Frontal cortex (tissue), 4 donors: ENCODE measurements around the gene HNRNPM. TPM values are rescaled to one million over a fixed set of nuclear protein-coding genes. Genes with fewer than 3 reads are reported as not detected.

Experiments
- DNase-seq, 2 donors: peaks; one replicate each; pipeline ENCODE4 v3.0.0; 2012; ENCODE audit warnings: low spot score in 2 of 2
- FAIRE-seq: peaks from 2 replicates; lab custom pipeline; 2012; peaks lifted over from hg19 to GRCh38; lab: Jason Lieb, UNC
- total RNA-seq: library from RNA; depleted of rRNA; stranded (reverse); fragments of >200 nt; gene quantifications from one replicate; pipeline ENCODE4 v1.2.3, GENCODE V29; 2014
- donor health status: control.
- donor health status: control.
- donor health status: control.

HNRNPM gene
- total RNA-seq, 1 donor from 2014 or later: 66.4 TPM

DNA sequence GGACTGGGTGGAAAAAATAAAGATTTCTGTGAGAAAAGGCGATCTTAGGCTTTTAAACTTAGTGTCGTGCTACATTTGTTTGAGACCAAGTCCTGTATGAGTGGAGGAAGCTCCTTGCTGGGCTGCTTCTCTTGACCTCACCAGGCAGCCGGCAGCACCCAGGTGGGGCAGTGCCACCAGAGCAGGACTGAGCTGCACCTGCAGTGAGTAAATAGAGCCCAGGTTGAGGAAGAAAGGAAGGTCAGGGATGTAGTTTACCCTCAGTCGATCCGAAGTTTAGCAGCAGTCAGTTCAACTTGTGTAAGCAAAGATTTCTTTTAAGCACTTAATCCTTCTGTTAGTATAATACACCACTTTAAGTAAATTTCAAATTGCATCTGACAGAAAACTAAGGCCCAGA lies 13.6 kb downstream of the HNRNPM start:
- DNase-seq: no peak
- FAIRE-seq: no peak

DNA sequence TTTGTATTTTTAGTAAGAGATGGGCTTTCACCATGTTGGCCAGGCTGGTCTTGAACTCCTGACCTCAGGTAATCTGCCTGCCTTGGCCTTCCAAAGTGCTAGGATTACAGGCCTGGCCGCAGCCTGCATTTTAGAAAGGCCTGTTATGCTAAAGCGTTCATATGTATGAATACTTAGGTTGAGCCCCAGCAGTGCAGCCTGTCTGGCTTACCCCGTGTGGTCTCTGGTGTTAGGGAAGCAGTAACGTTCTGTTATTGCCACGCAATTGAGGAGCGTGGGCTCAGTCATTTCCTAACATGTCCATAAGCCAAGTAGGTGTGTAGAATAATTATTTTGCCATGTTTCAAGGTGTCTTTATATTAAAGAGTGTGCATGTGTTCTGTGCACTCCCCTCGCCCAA lies 14.3 kb downstream of the HNRNPM start:
- no peak for FAIRE-seq
- DNase-seq: no peak

DNA sequence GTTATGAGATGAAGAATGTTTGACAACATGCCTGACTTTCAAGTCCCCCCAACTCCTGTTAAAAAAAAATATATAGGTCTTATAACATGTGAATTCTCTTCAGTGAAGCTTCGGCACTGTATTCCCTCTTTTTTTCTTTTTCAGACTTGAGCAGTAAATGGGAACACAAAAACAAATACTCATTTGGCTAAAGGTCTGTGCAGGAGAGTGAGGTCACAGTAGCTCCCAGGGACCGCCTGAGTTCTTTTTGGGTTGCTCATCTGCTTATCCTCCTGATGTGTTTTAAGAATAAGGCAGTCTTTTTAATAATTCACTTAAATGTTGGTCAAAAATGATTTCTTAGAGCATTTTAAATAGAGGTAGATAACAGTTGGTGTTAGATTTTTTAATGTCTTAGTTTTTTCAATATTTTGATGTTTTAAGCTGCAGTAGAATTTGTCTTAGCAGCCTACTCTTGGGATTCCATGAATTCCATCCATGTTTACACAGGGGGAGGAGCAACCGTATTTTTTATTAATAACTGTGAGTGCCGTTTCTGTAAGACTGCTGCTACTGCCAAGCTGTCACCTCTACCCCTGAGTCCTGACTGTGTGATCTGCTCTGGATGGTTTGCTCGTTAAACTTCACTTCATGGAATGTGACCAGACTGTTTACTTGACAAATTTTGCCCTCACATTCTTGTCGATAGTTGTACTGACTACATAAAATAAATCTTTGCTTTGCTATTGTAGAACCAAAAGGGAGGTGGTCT lies 14.9 kb downstream of the HNRNPM start:
- FAIRE-seq (no peak), DNase-seq (no peak)

DNA sequence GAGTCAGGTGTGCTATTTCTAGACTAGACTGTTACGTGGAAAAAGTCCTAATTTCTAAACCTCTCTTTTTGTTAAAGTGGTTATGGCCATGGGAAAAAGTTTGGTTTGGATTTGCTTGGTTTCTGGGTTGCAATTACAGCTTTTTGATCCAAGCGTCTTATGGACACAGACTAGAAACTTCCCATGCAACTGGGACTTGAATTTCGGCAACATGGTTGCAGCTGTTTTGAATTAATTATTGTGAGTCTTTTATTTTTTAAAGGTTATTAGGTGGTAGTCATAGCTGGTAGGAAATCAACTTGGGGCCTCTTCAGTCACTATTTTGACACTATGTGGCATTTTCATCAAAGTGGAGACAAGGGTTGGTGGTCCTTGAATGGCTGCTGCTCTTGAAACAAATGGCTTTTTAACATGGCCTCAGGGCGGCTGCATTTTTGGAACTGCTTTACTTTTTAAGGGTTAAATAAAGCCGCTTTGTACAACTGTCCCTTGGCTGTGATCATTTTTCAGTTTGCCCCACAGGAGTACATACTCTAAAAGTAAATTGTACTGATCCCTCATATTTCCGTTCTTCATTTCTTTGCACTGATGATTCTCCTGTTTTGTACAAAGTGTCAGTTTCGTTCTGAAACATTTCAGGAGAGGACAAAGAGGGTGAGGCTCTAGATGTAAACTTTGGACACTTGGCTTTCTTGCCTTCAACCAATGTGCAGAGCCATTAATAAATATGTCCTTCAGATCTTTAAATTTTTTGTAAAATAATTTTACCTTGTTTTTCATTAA lies 15.9 kb downstream of the HNRNPM start:
- FAIRE-seq: no peak
- no peak for DNase-seq

DNA sequence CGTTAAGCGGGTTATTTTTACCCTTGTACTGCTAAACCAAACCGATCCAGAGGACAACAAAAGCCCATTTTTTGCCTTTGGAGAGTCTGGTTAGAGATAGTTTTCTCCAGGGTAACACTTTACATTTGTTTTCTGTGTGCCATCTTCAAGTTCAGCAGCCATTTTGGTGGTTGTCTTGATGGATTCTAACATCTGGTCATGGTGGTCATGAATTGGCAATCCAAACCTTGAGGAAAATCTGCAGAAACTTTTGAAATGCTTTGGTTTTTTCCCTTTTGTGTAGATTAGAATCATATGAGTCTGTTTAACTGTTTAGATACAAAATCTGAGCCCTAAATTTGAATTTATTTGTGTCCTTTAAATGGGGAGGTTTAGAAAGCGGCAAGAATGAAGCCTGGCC lies 16.6 kb downstream of the HNRNPM start:
- FAIRE-seq: no peak

DNA sequence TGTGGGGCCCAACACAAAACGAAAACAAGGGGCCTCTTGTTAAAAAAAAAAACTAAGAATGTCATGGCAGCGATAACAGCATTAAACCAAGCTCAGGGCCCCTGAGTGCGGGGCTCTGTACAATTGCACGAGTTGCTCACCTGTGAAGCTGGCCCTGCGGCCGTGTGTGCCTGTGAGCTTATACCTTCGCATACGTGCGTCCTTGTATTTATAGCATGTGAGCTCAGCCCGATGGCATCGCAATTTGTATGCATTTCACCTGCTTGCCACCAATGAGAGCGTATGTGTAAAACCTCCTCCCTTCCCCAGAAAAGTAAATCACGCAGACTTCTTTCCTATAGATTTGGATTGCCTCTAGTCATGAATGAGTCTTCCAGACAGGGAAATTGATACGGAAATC lies 17.1 kb downstream of the HNRNPM start:
- DNase-seq (no peak), FAIRE-seq (no peak)

More for the DNA sequence above, 16.6 kb downstream of the HNRNPM start:
- no peak for DNase-seq

DNA sequence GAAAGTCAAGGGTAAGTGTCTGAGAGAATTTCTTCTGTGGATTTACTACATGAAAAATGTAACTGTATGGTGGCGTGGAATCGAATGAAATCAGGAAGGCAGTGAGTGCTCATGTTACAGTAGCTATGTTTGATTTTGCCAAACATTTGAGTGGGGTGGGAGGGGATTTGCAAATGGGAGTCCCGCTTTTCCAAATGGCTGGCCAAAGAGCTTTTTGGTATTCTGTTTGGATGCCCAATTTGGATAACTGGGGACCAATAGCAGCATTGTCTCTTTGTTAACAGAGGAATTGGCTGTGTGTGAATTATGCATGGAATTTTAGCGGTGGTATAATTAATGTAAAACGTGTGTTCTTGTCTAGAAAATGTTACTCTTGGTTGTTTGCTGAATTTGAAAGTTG lies 17.8 kb downstream of the HNRNPM start:
- no peak for DNase-seq

DNA sequence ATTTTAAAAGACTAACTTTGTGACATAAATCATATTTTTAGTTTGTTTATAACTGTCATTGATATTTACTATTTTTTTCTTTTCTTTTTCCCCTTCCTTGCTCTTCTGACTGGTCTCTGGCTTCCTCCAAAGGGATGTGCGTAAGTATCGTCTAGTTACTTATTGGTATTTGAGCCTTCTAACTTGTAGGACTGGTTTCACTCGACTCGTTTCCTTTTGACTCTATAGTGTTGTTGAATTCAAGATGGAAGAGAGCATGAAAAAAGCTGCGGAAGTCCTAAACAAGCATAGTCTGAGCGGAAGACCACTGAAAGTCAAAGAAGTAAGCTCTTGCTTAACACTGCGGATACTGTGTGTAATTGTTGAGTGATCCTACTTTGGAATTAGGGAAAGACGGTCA lies 18.6 kb downstream of the HNRNPM start:
- no peak for FAIRE-seq
- DNase-seq: no peak

More for the DNA sequence above, 17.8 kb downstream of the HNRNPM start:
- no peak for FAIRE-seq

DNA sequence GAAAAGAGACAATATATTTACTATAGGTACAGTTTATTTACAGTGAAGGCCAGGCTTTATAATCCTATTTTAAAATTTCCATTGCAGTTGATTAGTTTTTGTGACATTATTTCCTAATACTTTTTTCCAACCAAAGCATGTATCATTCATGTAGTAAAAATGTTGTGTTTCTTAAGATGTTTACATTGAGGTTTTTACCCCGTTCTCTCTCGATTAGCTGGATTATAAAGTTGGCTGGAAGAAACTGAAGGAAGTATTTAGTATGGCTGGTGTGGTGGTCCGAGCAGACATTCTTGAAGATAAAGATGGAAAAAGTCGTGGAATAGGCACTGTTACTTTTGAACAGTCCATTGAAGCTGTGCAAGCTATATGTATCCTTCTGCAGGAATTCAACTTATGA lies 21.2 kb downstream of the HNRNPM start:
- DNase-seq (no peak), FAIRE-seq (no peak)

DNA sequence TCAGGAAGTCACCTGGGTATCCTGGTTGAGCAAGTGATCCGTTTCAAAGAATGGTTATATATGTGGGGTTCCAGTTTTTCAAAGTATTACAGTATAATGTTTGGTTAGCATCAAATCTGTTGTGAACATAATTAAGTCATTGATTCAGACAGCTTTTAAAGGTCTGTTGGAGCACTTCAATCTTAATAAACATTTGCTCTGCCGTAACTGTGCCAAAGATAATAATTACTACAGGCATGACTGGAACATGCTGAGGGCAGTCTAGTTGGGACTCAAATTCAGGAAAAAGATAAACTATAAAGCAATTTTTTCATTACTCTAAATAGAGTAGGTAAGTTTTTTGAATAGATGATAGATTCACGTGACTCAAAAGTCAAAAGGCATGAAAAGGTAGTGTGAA lies 23.3 kb downstream of the HNRNPM start:
- FAIRE-seq (no peak), DNase-seq (no peak)

DNA sequence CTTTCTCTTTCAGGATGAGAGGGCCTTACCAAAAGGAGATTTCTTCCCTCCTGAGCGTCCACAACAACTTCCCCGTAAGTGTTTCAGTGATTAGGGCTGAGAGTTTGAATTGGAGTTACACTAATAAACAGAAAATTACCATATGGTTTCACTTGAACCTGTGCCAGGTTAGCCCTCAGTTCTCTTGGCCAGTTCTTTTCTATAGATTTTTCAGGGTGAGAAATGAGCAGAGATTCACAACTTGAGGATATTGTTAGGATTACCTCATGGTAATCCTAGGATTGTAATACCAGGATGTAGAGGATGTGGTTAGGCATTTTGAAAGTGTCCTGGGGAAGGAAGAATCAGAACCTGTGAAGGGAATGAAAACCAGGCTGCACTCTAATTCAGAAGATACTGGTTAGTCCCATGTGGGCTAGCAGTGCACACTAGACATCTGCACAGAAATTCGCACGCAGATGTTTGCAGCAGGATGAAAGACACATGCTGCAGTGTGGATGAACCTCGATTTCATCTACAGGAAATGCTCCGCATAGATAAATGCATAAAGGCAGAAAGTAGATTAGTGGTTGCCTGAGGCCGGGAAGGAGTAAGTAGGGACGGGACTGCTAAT lies 24.1 kb downstream of the HNRNPM start:
- FAIRE-seq (no peak), DNase-seq (no peak)

DNA sequence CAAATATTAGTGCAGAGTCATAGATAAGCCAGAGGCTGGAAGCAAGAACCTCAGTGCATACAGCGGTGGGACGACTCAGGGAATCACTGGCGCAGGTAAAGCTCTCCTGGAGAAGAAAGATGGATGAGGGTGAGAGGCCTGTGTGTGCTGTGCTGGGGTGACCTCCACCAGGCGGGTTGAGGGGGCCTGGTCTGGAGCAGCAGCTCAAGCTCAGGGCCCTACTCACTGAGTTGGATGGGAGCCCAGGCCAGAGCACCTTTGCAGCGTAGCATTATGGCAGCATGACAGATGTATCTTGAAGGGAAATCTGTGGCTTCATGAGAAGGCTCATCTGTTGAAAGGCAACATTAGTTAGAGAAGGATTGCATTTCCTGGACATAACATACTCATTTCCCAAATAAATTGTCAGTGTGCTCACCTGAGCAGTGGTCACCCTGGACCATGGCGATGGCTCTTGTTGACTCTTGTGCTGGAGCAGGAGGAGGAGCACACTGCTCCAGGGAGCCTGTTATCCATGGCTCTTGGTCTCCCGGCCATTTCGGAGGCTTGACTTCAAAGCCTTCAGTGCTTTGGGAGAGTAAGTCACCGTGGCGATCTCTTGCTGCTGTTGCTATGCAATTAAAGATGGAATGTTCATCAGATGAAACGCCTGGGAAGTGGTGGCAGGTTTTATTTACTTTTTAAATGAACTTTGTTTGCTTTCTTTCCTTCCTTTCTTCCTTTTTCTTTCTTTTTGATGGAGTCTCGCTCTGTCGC lies 25.0 kb downstream of the HNRNPM start:
- DNase-seq: no peak

DNA sequence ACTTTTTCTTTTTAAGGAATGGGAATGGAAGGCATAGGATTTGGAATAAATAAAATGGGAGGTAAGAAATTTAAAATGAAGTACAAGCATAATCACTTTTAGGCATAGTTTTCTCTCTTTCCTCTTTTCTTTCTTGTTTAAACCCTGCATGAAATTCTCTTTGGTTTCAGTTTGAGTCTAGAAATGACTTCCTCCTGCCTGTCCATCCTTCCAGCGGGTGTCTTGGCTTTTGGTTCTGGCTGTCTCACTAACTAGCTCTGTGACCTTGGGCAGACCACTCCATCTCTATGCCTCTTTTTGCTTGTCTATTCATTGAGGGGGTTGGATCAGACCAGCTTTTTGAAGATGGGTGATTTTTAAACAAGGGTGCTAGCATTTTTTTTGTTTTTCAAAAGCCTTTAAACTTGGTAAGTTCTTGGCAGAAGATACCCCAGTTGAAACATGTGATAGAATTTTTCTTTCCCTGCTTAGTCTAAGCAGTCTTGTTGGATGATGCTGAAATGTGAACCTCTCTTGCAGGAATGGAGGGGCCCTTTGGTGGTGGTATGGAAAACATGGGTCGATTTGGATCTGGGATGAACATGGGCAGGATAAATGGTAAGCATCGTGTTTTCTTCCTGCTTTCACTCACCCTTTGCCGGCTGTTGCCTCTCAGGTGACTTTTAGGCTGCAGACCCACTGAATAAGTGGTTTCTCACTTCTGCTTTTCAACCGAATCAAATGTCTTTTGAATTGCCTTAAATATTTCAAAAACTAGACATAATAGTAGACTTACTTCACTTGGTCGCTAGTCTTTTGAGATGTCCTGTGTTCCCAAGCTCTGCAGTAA lies 29.1 kb downstream of the HNRNPM start:
- DNase-seq (no peak), FAIRE-seq (no peak)

More for the DNA sequence above, 25.0 kb downstream of the HNRNPM start:
- FAIRE-seq: no peak

DNA sequence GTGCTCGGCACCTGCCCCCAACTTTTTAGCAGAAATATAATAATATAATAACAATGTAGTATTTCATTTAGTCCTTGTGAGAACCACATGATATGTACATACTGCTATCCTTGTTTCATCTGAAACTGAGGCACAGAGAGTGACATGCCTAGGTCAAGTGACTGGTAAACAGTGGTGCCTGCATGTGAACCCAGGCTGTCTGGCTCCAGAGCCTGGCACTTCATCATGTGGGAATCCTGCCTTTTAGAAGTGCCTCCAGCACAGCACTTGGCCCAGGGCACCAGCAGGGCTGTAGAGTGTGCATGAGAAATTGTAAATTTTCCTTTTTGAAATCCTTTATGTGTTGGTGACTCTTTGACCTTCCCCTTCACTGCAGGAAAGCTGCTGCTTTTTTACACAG lies 30.2 kb downstream of the HNRNPM start:
- FAIRE-seq (no peak), DNase-seq (no peak)

DNA sequence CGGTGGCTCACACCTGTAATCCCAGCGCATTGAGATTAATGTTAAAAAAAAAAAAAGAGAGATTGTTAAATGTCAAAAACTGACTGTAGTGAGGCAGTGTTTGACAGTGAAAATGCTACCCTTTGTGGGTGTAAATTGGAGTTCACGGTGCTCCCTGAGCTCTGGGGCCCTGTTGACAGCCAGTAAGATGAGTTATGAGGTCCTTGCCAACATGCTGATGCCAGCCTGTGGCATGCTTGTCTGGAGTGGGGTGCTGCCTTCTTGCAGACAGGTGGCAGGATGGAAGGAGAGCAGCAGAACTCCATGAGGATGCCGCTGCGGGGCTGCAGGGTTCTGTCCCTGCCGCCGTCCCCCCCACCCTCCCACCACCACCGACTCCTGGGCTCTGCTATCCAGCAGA lies 31.7 kb downstream of the HNRNPM start:
- DNase-seq: no peak

DNA sequence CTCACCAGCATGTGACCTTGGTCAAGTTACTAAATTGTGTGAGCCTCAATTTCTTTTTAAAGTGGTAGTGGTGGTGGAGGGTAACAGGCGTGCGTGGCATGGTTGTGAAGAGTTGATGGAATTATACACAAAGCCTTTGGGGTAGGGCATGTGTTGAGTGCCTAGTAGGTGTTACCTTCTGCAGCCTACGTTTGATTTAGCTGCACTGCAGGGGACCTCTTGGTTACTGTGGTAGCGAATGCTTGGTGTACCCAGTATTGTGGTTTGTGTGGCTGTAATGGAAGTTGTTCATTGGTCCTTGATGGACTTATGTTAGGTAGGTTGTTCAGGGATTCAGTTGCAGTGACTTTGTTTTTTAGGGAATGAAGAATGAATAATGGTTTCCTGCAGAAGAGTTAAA lies 33.1 kb downstream of the HNRNPM start:
- FAIRE-seq (no peak), DNase-seq (no peak)

More for the DNA sequence above, 31.7 kb downstream of the HNRNPM start:
- FAIRE-seq: no peak

DNA sequence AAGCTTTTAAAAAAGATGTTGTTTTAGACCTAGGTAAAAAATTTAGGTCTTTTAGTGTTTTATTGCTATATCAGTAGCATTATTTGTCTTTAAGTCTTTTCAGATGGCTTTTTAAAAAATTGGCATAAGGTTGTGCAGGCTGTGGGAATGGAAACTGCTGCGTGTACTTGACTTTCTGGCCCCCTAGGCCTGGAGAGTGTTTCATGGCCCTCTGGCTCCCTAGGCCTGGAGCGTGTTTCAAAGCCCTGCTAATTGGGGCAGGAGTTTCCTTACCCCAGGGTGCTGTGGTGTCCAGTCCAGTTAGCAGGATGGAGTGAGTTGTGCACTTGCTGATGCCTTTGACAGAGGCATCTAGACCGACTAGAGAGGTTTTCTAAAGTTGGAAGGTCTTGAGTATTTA lies 33.8 kb downstream of the HNRNPM start:
- FAIRE-seq (no peak), DNase-seq (no peak)

DNA sequence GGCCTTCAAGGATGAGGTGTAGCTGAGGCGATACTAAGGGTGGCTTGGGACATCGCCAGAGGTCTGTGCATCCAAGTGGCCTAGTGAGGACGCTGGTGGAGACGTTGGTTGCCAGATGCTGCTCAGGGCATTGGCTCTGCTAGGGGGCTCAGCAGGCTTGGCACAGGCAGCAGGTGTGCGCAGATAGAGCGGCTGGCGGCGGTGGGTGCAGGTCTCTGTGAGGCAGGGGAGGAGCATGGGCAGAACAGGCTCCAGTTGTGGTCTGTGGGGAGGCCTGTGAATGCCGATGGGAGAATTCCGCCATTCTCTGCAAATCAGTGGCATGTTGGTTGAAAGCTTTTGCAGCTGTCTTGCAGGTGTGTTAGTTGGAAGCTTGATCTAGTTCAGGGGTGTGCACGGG lies 36.4 kb downstream of the HNRNPM start:
- FAIRE-seq (no peak), DNase-seq (no peak)

DNA sequence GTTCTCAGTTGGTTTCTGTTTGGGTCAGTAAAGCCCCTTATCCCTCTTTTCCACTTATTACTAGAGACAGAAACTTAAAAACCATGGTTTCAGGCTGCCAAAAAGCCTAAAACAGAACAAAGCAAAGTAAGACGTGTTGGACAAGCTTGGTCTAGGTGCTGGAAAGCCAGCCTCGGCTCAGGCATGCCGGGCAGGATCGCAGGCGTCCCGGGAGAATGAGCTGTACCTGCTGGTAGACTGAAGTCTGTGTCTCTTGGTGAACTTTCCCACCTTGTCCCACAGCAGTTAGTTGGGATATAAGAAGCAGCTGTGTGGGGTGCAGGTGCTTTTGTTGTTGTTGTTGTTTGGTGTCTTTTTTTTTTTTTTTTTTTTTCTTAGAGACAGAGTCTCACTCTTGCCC lies 36.8 kb downstream of the HNRNPM start:
- DNase-seq (no peak), FAIRE-seq (no peak)
